Measurements from ENCODE around the gene MRPL40. TPM values are rescaled to one million over a fixed set of nuclear protein-coding genes. Genes with fewer than 3 reads are reported as not detected.

The MRPL40 gene
- total and polyA plus RNA-seq, 2 experiments from 2014 or later = 25.9 to 57.6 TPM

DNA sequence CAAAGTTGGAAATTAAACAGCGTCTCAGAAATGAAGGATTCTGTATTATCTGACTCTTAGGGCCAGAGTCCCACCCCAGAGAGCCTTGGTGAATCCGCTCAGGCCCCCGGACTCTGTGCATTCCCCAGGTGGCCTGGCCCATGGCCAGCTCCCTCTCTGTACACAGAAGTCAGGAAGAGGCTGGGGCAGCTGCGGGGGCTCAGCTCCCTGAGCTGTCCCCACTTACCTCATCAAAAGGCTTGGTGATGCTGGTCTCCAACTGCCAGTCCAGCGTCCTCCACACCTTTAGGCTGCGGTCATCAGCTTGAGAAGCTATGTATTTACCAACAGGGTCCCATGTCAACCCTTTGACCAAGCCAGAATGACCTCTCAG is 35.8 kb upstream of the MRPL40 start:
- Histone ChIP-seq H3K4me3 (no peak overlapping the region), H3K27ac (no peak overlapping the region), H4K20me1 (ENCODE audit: insufficient read depth, poor library complexity, severe bottlenecking) (no peaks in the 10 kb centered on the region), H3K9me2 (replicated peaks; ENCODE audit: insufficient read depth) (no peaks in the 10 kb centered on the region), H3K27me3 (no peaks in the 10 kb centered on the region), H2AFZ (no peak overlapping the region), H3K4me1 (ENCODE audit: insufficient read depth) (no peaks in the 10 kb centered on the region), H3K79me2 (no peaks in the 10 kb centered on the region), H3K9me3 (ENCODE audit: low read depth) (no peaks in the 10 kb centered on the region), H3K36me3 (replicated peaks; ENCODE audit: insufficient read depth, low read depth) (no peaks in the 10 kb centered on the region), H3K4me2 (no peak overlapping the region)
- 93% methylated on average over 6 of the region's 6 CpGs for WGBS (ENCODE audit: low lambda C conversion rate, missing lambda C conversion rate)
- no peak for DNase-seq (ENCODE audit: low spot score)
- TF ChIP-seq EZH2phosphoT487 (IDR thresholded peaks at IDR 0.05; ENCODE audit: low read depth, severe bottlenecking, unreplicated experiment) = no peak
- TF ChIP-seq CTCF (IDR thresholded peaks at IDR 0.05; ENCODE audit: poor library complexity) = no peak
- TF ChIP-seq EZH2 (IDR thresholded peaks at IDR 0.05; ENCODE audit: borderline replicate concordance) = no peak

DNA sequence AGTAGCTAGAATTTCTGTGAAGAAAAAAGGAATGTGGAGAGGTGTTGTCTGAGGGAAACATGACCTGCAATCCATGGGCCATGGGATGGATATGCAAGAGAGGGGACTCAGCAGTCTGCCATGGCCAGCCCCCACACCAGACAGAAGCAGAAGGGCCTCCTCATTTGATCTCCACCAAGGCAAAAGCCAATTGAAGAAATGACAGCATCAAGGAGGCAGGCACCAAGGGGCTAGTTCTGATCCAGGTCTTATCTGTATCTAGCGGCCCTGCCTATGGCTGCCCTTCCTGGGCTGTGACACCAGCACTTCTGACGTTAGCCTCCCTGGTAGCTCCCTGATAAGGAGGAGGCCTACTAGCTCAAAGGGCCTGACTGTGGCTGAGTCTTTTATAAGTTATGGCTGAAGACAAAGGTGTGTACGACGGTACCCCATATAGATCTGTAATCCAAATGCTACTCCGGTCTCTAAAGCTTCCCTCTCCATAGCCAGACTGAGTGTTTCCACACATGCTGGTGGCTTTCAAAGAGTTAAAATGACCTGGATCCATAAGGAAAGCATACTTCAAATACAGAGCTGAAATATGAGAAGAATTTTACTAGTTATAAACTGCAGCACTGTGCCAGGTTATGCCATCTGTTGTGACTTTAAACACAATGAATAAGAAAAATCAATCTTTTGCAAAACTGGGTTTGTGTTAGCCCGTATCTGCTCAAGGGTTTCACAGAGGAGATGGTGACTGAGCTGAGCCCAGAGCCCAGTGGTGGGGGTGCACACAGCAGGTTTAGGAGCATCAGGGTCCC is 35.2 kb upstream of the MRPL40 start:
- 84% methylated on average over 6 of the region's 6 CpGs for WGBS (ENCODE audit: low lambda C conversion rate, missing lambda C conversion rate)
- Histone ChIP-seq H3K79me2 (no peaks in the 10 kb centered on the region), H3K4me2 (no peak overlapping the region), H3K36me3 (replicated peaks; ENCODE audit: insufficient read depth, low read depth) (no peaks in the 10 kb centered on the region), H3K4me3 (no peak overlapping the region), H2AFZ (no peak overlapping the region), H3K9me2 (replicated peaks; ENCODE audit: insufficient read depth) (no peaks in the 10 kb centered on the region), H3K4me1 (ENCODE audit: insufficient read depth) (no peaks in the 10 kb centered on the region), H3K27me3 (no peaks in the 10 kb centered on the region), H3K9me3 (ENCODE audit: low read depth) (no peaks in the 10 kb centered on the region), H4K20me1 (ENCODE audit: insufficient read depth, poor library complexity, severe bottlenecking) (no peaks in the 10 kb centered on the region), H3K27ac (no peak overlapping the region)
- TF ChIP-seq CTCF (IDR thresholded peaks at IDR 0.05; ENCODE audit: poor library complexity) (no peak), EZH2phosphoT487 (IDR thresholded peaks at IDR 0.05; ENCODE audit: low read depth, severe bottlenecking, unreplicated experiment) (no peak), EZH2 (IDR thresholded peaks at IDR 0.05; ENCODE audit: borderline replicate concordance) (no peak)
- DNase-seq (ENCODE audit: low spot score) = no peak

DNA sequence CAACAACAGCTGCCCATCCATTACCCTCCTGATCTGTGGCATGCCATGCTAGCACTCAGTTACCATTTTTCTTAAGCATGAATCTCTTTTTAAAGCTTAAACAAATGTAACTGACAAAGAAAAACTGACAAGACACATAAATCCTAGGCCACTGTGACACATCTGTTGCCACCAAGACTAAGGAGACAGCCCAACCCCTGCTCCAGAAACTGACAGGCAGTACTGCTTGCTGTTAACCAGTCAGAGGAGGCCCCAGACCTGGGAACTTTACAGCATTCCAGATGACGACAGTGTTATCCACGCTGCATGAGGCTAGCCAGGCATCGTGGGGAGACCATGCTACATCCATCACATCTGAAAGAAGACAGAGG is 34.6 kb upstream of the MRPL40 start:
- Histone ChIP-seq H3K4me3 (no peak overlapping the region), H3K79me2 (no peaks in the 10 kb centered on the region), H3K4me2 (no peak overlapping the region), H2AFZ (no peak overlapping the region), H3K27ac (no peak overlapping the region), H4K20me1 (ENCODE audit: insufficient read depth, poor library complexity, severe bottlenecking) (no peaks in the 10 kb centered on the region), H3K27me3 (no peaks in the 10 kb centered on the region), H3K4me1 (ENCODE audit: insufficient read depth) (no peaks in the 10 kb centered on the region), H3K9me2 (replicated peaks; ENCODE audit: insufficient read depth) (no peaks in the 10 kb centered on the region), H3K9me3 (ENCODE audit: low read depth) (no peaks in the 10 kb centered on the region), H3K36me3 (replicated peaks; ENCODE audit: insufficient read depth, low read depth) (no peaks in the 10 kb centered on the region)
- 69% methylated on average over 3 of the region's 3 CpGs for WGBS (ENCODE audit: low lambda C conversion rate, missing lambda C conversion rate)
- DNase-seq (ENCODE audit: low spot score) = no peak
- no peak for TF ChIP-seq CTCF (IDR thresholded peaks at IDR 0.05; ENCODE audit: poor library complexity)
- TF ChIP-seq EZH2 (IDR thresholded peaks at IDR 0.05; ENCODE audit: borderline replicate concordance) = no peak
- no peak for TF ChIP-seq EZH2phosphoT487 (IDR thresholded peaks at IDR 0.05; ENCODE audit: low read depth, severe bottlenecking, unreplicated experiment)
